ENCODE results near the gene RAB33B. TPM values are rescaled to one million over a fixed set of nuclear protein-coding genes. Genes with fewer than 3 reads are reported as not detected.

Gene RAB33B
- total and polyA plus RNA-seq, 2 donors (not counting 1 experiment from before 2014, with no cell fraction given), result 11.4 to 11.7 TPM

DNA sequence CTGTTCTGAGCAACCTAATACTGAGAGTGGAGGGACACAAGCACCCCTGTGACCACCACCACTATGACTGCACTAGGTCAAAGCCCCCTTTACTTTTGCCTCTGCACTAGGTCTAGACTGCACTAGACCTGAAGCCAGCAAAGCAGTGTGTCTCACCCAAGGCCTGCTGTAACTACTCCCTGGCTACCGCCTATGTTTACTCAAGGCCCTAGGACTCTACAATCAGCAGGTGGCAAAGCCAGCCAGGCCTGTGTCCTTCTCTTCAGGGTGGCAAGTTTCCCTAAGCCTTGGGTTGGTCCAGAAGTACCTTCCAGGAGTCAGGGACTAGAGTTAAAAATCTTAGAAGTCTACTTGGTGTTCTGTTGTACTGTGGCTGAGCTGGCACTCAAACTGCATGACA is 15.9 kb downstream of the RAB33B start:
- Histone ChIP-seq H3K27me3 (ENCODE audit: control insufficient read depth, insufficient read depth, low read length) (no peaks in the 10 kb centered on the region), H3K4me1 (ENCODE audit: control insufficient read depth, extremely low read depth, insufficient read depth, low read length) (no peaks in the 10 kb centered on the region), H4K20me1 (ENCODE audit: control insufficient read depth, extremely low read depth, insufficient read depth, low read length) (no peaks in the 10 kb centered on the region), H3K27ac (ENCODE audit: insufficient read depth, low read length) (no peak overlapping the region), H2AFZ (ENCODE audit: low read length) (no peak overlapping the region), H3K4me3 (replicated peaks in 1 of 4; ENCODE audit: control extremely low read depth in 1 of 4, insufficient read depth in 1 of 4, low read depth in 3 of 4, low read length in 4 of 4) (no peak overlapping the region), H3K79me2 (ENCODE audit: control insufficient read depth, insufficient read depth, low read length) (peaks cover 7% of the 10 kb centered on the region), H3K9me3 (ENCODE audit: control insufficient read depth, insufficient read depth, low read depth, low read length) (no peaks in the 10 kb centered on the region), H3K9ac (ENCODE audit: insufficient read depth, low read length) (no peak overlapping the region), H3K36me3 (ENCODE audit: control insufficient read depth, insufficient read depth, low read length) (peaks cover 2% of the 10 kb centered on the region), H3K4me2 (ENCODE audit: extremely low read depth, insufficient read depth, low read length) (no peak overlapping the region)
- TF ChIP-seq EZH2 (IDR thresholded peaks at IDR 0.05; ENCODE audit: low read length, missing control alignments), result no peak
- TF ChIP-seq, protein P1, sequence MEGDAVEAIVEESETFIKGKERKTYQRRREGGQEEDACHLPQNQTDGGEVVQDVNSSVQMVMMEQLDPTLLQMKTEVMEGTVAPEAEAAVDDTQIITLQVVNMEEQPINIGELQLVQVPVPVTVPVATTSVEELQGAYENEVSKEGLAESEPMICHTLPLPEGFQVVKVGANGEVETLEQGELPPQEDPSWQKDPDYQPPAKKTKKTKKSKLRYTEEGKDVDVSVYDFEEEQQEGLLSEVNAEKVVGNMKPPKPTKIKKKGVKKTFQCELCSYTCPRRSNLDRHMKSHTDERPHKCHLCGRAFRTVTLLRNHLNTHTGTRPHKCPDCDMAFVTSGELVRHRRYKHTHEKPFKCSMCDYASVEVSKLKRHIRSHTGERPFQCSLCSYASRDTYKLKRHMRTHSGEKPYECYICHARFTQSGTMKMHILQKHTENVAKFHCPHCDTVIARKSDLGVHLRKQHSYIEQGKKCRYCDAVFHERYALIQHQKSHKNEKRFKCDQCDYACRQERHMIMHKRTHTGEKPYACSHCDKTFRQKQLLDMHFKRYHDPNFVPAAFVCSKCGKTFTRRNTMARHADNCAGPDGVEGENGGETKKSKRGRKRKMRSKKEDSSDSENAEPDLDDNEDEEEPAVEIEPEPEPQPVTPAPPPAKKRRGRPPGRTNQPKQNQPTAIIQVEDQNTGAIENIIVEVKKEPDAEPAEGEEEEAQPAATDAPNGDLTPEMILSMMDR (conservative IDR thresholded peaks at IDR 0.05 in 1 of 2, IDR thresholded peaks at IDR 0.05 in 1 of 2; ENCODE audit: low read depth in 1 of 2, low read length in 2 of 2), result no peak
- no peak for DNase-seq (ENCODE audit: low read depth in 2 of 2)

GRCh38 chr4:139470295-139470694 is 16.4 kb downstream of the RAB33B start:
- no peak for DNase-seq (ENCODE audit: low read depth in 2 of 2)
- Histone ChIP-seq H4K20me1 (ENCODE audit: control insufficient read depth, extremely low read depth, insufficient read depth, low read length) (no peaks in the 10 kb centered on the region), H3K79me2 (ENCODE audit: control insufficient read depth, insufficient read depth, low read length) (peaks cover 7% of the 10 kb centered on the region), H2AFZ (ENCODE audit: low read length) (no peak overlapping the region), H3K4me3 (replicated peaks in 1 of 4; ENCODE audit: control extremely low read depth in 1 of 4, insufficient read depth in 1 of 4, low read depth in 3 of 4, low read length in 4 of 4) (no peak overlapping the region), H3K27ac (ENCODE audit: insufficient read depth, low read length) (no peak overlapping the region), H3K27me3 (ENCODE audit: control insufficient read depth, insufficient read depth, low read length) (no peaks in the 10 kb centered on the region), H3K36me3 (ENCODE audit: control insufficient read depth, insufficient read depth, low read length) (peaks cover 2% of the 10 kb centered on the region), H3K9me3 (ENCODE audit: control insufficient read depth, insufficient read depth, low read depth, low read length) (no peaks in the 10 kb centered on the region), H3K4me1 (ENCODE audit: control insufficient read depth, extremely low read depth, insufficient read depth, low read length) (no peaks in the 10 kb centered on the region), H3K4me2 (ENCODE audit: extremely low read depth, insufficient read depth, low read length) (no peak overlapping the region), H3K9ac (ENCODE audit: insufficient read depth, low read length) (no peak overlapping the region)
- TF ChIP-seq, protein P1 (conservative IDR thresholded peaks at IDR 0.05 in 1 of 2, IDR thresholded peaks at IDR 0.05 in 1 of 2; ENCODE audit: low read depth in 1 of 2, low read length in 2 of 2), result no peak
- no peak for TF ChIP-seq EZH2 (IDR thresholded peaks at IDR 0.05; ENCODE audit: low read length, missing control alignments)

DNA sequence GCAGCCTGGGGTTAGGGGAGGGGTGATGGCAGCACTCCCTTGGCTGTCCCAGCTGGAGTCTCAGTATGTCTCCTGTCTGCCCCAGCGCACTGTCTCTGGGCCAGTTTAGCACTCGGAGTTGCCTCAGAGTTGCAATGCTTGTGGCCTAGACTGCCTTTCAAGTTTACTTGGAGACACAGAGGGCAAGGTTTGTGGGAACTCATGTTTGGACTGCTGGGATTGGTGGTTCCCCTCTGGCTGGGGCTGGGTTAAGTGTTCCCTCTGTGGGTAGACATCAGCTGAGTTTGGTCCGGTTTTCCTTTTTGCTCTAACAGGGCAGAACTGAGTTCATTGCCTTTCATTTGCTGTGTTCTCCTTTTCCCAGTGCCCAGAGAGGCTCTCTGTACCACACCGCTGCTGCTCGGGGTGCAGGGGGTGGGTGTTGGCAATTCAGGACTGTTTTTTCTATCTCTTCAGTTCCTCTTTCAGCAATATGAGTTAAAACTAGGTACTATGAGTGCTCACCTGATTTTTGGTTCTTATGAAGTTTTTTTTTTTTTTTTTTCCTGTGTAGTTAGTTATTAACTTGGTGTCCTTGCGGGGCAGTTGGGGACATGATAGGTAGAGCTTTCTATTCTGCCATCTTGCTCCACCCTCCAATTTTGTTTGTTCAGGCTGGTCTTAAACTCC is 17.2 kb downstream of the RAB33B start:
- H3K36me3 ChIP-seq (ENCODE audit: control insufficient read depth, insufficient read depth, low read length), result peaks cover 2% of the 10 kb centered on the region
- no peak overlapping the region for H3K27ac ChIP-seq (ENCODE audit: insufficient read depth, low read length)
- no peaks in the 10 kb centered on the region for H3K4me1 ChIP-seq (ENCODE audit: control insufficient read depth, extremely low read depth, insufficient read depth, low read length)
- no peak overlapping the region for H2AFZ ChIP-seq (ENCODE audit: low read length)
- no peaks in the 10 kb centered on the region for H3K27me3 ChIP-seq (ENCODE audit: control insufficient read depth, insufficient read depth, low read length)
- H3K9ac ChIP-seq (ENCODE audit: insufficient read depth, low read length), result no peak overlapping the region
- no peak overlapping the region for H3K4me3 ChIP-seq (replicated peaks in 1 of 4; ENCODE audit: control extremely low read depth in 1 of 4, insufficient read depth in 1 of 4, low read depth in 3 of 4, low read length in 4 of 4)
- TF ChIP-seq, protein P1 (conservative IDR thresholded peaks at IDR 0.05 in 1 of 2, IDR thresholded peaks at IDR 0.05 in 1 of 2; ENCODE audit: low read depth in 1 of 2, low read length in 2 of 2), result no peak
- TF ChIP-seq EZH2 (IDR thresholded peaks at IDR 0.05; ENCODE audit: low read length, missing control alignments), result no peak
- DNase-seq (ENCODE audit: low read depth in 2 of 2), result no peak
- H3K4me2 ChIP-seq (ENCODE audit: extremely low read depth, insufficient read depth, low read length), result no peak overlapping the region
- no peaks in the 10 kb centered on the region for H4K20me1 ChIP-seq (ENCODE audit: control insufficient read depth, extremely low read depth, insufficient read depth, low read length)
- peaks cover 5% of the 10 kb centered on the region for H3K79me2 ChIP-seq (ENCODE audit: control insufficient read depth, insufficient read depth, low read length)
- H3K9me3 ChIP-seq (ENCODE audit: control insufficient read depth, insufficient read depth, low read depth, low read length), result no peaks in the 10 kb centered on the region
